Suprapubic skin (tissue), 4 donors: ENCODE data around the gene MAP3K15.

Experiments used
- EP300 ChIP-seq: sonication (generic); formaldehyde crosslinking; IDR thresholded peaks from one replicate; pipeline ENCODE4 v1.6.1; 2017; ENCODE audit warnings: antibody characterized with exemption
- POLR2A ChIP-seq, 2 donors: fragments of 450-650 bp; IDR thresholded peaks; one replicate each; pipeline ENCODE4 v1.6.1; 2017; ENCODE audit warnings: antibody characterized with exemption in 2 of 2, mild to moderate bottlenecking in 2 of 2, moderate library complexity in 2 of 2
- POLR2AphosphoS5 ChIP-seq, 3 donors: sonication (generic); formaldehyde crosslinking; IDR thresholded peaks; one replicate each; pipeline ENCODE4 v1.6.1; 2017; ENCODE audit warnings: antibody characterized with exemption in 3 of 3
- TF ChIP-seq, protein P1 (sequence below), 2 donors: fragments of 200-600 bp in 1 of 2; fragments of 450-650 bp in 1 of 2; sonication (generic) in 1 of 2; IDR thresholded peaks; one replicate each; pipeline ENCODE4 v1.5.1; 2016 to 2019; ENCODE audit warnings: antibody characterized with exemption in 2 of 2, mild to moderate bottlenecking in 1 of 2, moderate library complexity in 1 of 2

DNA sequence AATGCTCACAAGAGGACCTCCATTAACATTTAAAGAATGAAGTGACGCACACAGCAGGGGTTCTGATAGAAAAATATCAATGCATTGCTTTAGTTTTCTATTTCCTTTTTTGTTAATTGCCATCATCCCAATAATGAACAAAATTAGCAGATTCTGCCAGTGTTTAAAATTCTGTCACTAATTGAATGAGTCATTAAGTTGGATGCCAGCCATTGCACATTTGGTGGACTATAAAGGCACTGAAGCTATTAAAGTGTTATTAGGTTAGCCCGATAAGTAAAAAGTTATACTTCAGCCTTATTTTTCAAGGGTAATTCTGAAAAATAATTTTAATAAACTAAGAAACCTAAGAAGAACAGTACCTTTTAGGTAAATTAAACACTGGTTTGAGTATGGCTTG lies 53.1 kb downstream of the MAP3K15 start:
- TF ChIP-seq, protein P1, sequence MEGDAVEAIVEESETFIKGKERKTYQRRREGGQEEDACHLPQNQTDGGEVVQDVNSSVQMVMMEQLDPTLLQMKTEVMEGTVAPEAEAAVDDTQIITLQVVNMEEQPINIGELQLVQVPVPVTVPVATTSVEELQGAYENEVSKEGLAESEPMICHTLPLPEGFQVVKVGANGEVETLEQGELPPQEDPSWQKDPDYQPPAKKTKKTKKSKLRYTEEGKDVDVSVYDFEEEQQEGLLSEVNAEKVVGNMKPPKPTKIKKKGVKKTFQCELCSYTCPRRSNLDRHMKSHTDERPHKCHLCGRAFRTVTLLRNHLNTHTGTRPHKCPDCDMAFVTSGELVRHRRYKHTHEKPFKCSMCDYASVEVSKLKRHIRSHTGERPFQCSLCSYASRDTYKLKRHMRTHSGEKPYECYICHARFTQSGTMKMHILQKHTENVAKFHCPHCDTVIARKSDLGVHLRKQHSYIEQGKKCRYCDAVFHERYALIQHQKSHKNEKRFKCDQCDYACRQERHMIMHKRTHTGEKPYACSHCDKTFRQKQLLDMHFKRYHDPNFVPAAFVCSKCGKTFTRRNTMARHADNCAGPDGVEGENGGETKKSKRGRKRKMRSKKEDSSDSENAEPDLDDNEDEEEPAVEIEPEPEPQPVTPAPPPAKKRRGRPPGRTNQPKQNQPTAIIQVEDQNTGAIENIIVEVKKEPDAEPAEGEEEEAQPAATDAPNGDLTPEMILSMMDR (IDR thresholded peaks at IDR 0.05), result no peak
- TF ChIP-seq POLR2A (IDR thresholded peaks at IDR 0.05), result no peak
- no peak for TF ChIP-seq POLR2AphosphoS5 (IDR thresholded peaks at IDR 0.05)
- no peak for TF ChIP-seq EP300
